Dermis microvascular lymphatic vessel endothelial cell (primary cell): ENCODE results near the gene FAM20C. TPM values are rescaled to one million over a fixed set of nuclear protein-coding genes. Genes with fewer than 3 reads are reported as not detected.

Experiments
- DNase-seq, 2 donors: peaks; one replicate each; pipeline versions ENCODE4 v3.0.0 to v3.0.0-alpha.2; 2010; ENCODE audit warnings: low read depth in 2 of 2
- total RNA-seq: library from RNA; depleted of rRNA; stranded (reverse); fragments of >200 nt; gene quantifications from 2 replicates; pipeline ENCODE4 v1.2.1, GENCODE V29; 2014

FAM20C gene
- 1.2 and 1.3 TPM in 2 replicates for total RNA-seq

DNA sequence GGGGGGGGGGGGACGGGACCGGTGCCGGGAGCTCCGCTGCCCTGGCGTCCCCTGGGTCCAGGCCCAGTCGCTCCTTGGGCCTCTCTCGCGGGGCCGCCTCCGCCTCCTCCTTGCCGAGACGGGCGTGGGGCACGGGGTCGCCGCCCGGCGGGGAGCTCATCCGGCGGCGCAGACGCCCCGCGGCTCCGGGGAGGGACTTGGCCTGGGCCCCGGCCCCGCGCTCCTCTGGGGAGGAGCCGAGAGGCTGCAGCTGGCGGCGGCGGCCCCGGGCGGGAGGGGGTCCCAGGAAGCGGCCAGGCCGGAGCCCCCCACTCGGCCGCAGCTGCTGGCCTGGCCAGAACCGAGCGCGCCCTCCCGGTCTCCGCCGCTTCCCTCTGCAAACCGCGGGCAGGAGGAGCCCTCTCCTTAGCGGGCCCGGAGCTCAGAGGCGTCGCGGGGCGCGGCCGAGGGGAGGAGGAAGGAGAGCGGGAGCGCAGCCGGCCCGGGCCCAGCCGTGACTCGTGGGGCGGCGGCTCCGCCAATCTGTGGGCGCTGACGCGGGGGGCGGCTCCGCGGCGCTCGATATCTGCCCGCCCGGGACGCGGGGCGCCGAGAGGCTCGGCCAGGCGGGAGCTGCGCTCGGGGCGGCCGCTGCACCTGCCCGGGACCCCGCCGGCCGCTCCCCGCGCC is at the start of gene FAM20C:
FAM20C (plus strand) TSS at position 591 of the 669 bp plus-strand sequence. CDS start 629 bp downstream, outside the sequence.
- peak in 1 of 2 donors; percentile 75 for DNase-seq

DNA sequence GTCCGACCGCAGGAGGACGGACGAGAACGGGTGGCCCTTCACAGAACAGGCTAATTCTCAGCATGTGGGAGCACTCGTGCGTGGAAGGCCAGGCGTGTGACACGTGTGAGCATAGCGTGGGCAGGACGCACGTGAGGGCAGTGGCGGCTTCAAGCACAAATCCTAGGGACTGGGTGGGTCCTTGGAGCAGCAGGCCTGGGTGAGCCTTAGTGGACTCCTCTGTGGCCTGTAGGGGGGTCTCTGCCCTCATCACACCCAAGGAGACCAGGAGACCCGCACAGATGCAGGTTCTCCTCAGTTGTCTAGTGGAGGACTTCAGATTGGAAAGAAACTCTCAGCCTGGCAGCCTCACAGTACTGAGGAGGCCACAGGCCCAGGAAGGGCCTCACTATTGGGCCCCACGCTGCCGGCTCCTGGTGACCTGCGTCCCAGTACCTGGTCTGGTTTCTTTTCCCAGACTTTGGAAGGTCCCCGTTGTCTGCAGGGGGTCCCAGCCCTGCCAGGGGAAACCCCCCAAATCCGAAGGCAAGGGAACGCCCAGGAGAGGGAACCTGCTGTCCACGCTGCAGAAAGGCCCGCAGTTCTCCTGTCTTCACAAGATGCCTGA is 49.1 kb upstream of the FAM20C start:
- no peak for DNase-seq

DNA sequence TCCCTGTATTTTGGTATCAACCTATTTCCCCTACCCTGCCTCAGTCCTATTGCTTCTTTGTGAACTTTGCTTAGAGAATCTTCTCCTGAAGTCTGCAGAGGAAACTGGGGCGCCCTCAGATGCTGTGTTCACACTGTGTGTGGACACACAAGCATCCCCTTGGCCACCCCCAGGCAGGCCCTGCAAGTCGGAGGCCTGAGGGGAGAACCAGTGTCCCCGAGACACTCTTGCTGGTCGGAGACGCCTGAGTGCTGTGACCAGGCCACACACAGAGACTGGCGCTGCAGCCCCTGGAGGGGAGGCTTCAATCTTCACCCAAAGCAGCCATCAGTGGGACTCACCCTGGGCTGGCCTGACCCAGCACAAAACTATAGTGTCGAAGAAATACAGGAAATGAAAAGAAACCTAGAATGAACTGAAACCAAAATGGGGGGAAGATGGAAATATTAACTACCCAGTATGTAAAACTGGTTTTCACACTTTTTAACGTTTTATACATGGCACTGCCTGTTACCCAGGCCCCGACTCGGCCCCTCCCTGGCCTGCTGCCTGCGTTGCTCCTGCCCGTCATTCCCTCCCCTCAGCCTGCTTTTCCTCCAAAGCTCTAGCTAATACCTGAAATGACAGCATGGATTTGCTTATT is 48.4 kb upstream of the FAM20C start:
- no peak for DNase-seq

DNA sequence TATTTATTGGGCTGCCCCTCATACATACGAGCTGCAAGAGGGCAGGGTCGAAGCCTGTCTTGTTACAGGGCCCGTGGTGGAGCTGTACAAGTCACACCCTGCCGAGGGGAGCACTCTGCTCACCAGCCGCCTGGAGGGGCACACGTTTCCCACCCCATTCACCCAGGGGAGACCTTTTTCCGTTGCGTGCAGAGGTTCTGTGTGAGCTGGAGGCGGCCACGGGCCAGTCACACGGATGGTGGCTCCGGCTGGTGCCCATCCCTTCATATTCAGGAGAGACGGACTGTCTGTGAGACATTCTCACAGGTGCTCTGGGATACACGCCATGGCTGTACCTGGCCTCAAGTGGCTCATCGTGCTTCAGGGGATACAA is 47.9 kb upstream of the FAM20C start:
- no peak for DNase-seq

DNA sequence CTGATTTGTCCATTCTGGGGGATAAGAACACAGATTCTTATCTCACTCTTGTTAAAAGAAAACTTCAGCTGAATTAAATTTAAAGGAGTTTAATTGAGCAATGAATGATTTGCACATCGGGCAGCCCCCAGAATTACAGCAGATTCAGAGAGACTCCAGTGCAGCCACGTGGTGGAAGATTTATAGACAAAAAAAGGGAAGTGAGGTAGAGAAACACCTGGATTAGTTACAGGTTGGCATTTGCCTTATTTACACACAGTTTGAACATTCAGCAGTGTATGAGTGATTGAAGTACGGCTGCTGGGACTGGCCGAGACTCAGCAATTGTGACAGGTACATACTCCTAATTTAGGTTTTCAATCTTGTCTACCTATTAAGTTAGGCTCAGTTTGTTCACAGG is 46.5 kb upstream of the FAM20C start:
- no peak for DNase-seq

DNA sequence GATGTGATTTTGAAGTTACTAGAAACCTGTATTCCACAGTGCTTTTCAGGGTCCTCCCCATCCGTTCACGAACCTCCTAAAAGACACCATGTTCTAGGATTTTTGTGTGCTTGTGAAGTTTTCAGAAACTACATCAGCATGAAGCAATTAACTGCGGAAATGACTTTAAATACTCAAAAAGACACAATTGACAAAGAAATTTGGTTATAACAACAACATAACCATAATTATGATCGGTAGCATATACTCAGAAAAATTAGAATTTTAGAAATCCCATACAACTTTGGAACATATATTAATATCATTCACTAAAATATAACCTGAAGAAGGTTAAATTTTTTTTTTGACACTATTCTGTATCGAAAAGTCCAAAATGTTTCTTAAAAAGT is 43.8 kb upstream of the FAM20C start:
- no peak for DNase-seq

DNA sequence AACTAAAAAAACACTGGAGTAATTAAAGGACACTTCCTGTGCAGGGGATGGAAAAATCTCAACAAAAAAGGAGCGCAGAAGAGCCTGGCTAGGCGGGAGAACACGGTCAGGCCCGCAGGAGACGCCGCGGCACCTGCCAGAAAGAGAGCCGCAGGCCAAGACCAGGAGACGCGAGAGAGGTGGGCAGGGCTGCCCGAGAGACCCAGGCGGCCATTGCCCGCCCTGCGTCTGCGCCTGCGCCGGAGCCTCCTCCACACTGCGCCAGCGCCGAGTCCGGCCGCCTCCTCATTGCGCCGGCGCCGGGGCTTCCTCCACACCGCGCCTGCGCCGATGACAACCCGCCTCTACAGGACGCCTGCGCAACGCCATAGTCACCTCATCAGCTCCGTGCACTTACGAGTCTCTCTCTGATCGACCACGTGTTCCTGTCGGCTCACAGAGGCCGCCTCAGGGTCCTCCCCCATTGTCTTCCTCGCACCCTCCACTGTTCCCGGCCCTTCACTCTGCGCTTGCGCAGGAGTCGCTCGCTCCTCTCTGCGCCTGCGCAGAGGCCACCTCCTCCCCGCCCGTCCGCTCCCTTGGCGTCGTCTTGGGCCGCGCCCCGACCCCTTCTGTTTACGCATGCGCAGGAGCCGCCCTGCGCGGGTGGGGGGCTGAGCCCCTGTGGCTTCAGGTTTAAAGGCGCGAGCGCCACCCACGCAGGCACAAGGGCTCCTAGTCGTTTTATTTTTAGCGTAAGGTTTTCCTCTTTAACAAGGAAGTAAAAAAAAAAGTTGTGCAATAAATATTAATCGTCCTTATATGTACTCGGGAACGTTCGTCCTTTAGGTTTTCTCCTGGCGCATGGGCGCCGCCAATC is 43.2 kb upstream of the FAM20C start:
- DNase-seq, result peak; percentile 98 to 99

DNA sequence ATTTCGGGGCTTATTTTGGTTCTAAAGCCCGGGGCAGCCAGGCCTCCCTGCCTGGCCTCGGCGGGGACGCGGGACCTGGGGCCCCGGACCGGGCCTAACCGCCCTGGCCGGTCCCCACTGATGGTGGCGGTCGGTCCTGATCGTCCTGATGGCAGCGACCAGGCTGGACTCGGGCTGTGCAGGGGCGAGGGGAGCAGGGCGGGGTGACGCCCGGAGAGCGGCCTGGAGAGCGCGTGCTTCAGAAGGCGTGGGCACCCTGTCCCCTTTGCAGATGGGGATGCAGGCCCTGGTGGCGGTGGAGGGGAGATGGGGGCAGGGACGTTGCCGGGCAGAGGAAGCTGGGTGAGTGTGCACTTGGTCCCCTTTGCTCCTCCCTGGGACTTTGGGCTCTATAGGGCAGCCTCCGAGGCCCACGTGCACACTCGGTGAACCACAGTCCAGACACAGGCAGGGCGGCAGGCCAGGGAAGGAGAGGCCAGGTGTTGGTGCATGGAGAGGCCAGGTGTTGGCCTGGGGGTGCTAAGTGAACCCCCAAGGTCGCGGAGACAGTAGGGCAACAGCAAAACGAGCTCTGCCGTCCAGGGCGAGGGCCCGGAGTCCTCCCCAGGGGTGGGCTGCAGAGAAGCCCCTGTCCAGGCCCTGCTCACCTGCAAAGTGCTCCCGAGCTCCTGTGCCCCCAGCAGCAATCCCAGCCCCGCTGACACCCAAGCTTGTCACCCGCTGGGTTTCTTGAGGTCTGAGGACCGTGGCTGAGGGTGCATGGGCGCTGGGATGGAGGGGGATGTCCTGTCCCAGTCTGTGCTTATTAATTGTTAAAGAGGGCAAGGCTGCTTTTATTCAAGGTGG is 42.4 kb upstream of the FAM20C start:
- peak; percentile 3 to 29 for DNase-seq

DNA sequence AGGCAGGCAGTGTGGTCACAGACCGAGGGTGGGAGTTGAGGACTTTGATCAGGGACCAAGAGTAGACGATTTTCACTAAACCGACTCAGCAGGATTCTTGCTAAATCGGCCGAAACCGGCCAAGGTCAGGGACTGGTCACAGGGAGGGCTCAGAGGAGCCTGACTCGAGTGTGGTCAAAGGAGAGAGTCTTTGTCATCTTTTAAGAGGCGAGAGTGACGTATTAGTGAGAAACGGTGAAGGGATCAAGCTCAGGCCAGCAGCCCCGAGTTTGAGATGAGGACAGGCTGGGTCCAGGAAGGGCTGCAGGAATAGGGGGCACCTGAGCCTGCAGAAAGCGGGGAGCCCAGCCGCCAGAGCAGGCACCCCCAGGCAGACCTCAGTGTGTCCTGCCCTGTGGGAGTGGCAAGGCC is 41.6 kb upstream of the FAM20C start:
- DNase-seq, result no peak

DNA sequence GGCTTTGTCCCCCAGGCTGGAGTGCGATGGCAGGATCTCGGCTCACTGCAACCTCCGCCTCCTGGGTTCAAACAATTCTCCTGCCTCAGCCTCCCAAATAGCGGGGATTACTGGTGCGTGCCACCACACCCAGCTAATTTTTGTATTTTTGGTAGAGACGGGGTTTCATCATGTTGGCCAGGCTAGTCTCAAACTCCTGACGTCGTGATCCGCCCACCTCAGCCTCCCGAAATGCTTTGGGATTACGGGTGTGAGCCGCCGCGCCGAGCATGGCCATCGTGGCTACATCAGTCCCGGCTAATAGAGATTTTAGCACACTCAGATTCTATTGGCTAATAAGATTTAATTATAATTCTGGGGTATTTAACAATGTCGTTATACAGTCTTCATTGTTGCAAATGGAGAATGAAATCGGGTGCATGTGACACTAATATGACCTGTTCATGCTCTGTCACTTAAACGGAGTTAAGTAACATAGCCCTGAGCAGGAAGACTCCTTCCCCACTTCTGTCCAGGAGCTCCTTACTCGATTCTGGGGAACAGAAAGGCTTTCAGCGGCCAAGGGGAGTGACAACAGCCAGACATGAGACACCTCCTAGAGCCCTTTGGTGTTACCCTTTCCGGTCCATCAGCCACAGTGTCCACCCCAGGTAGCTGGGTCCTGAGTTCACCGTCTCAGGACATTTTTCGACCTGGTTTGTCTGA is 40.9 kb upstream of the FAM20C start:
- DNase-seq, result no peak

DNA sequence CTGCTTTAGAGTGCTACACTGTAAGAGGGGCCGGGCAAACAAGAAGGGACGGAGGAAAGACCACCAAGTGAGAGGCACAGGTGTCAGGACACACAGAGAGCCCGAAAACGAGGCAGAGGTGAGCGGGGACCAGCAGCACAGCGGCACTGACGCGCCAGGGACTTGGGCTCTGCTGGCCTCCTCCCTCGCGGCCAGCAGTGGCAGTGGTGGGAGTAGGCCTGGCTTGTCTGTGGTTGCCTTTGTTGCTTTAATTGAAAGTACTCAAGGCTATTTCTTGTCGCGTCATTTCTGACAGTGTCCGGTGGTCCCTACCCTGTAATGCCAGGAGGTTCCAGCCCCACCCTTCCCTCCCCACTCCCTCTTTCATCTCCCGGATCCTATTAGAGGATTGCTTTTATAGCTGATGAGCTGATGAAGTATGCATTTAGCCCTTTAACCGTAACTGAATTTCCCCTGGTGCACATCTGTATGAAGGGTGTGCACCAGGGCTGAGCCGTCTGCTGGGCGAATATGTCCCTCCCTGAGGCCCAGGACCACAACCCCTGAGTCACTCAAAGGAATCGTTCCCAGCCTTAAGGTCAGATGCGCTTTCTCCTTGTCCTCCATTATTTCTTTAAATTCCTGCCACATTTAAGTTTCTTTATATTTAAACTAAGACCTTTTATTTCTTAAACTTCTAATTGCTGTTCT is 39.5 kb upstream of the FAM20C start:
- no peak for DNase-seq

DNA sequence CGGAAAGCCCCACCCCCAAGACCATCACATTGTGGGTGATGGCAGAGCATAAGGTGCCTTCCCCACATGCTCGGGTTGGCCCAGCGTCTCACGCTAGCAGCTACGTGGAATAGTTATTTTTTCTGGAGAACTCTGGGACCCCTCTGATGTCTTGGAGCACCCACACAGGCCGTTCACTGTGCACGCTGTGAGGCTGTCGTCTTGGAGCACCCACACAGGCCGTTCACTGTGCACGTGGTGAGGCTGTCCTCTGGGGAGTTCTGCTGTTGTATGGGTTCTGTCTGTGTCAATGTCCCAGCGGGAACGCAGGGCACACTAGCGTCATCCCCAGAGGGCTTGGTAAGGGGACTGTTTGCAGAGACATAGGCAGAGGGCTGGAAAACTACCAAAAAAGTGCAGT is 38.8 kb upstream of the FAM20C start:
- DNase-seq, result no peak

DNA sequence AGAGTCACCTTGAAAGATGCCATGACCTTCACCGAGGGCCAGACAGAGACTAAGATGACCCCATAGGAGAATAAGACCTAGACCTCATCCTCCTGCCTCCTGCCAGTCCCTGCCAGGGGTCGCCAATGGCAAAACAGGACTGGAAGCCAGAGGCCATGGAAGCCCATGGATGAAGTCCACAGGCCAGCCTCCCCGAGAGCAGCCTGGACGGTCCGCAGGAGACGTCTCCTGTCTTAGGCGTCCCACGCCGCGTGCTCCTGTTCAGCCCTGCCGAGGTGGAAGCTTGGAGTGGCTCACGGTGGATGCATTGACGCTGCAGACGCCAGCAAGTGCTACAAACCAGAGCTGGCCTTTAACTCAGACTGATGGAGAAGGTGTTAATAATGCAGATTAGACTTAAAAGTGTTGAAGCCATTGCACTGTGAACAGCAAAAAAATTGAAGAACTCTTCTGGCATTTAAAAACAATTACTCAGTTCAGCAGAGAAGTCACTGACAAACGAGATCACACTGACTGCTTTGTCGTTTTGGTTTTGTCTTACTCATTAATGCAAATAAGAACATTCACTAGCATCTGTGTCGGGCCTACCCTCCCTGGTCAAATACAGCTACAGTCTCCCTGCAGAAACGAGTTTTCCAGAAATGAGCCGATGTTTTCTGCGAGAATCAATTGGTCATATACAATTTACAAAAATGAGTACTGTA is 38.1 kb upstream of the FAM20C start:
- DNase-seq, result no peak

DNA sequence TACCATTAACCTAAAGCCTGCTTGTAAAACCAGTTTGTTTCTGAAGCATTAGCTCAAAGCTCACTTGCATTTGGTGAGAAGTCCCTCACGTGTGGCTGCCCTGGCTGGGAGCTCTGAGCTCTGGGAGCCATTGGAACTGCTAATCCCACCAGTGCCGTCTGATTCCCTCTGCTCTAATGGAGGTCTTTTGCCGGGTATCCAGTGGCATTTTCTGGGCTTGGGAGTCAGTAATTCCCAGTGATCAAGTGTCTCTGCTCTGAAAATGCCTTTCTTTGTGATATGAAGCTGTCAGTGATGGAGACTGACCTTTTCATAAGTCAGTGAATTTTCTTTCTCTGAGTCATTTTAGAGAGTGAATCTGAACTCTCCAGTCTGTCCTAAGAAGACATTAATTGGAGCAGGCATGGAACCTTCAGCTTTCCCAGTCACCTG is 36.9 kb upstream of the FAM20C start:
- no peak for DNase-seq

DNA sequence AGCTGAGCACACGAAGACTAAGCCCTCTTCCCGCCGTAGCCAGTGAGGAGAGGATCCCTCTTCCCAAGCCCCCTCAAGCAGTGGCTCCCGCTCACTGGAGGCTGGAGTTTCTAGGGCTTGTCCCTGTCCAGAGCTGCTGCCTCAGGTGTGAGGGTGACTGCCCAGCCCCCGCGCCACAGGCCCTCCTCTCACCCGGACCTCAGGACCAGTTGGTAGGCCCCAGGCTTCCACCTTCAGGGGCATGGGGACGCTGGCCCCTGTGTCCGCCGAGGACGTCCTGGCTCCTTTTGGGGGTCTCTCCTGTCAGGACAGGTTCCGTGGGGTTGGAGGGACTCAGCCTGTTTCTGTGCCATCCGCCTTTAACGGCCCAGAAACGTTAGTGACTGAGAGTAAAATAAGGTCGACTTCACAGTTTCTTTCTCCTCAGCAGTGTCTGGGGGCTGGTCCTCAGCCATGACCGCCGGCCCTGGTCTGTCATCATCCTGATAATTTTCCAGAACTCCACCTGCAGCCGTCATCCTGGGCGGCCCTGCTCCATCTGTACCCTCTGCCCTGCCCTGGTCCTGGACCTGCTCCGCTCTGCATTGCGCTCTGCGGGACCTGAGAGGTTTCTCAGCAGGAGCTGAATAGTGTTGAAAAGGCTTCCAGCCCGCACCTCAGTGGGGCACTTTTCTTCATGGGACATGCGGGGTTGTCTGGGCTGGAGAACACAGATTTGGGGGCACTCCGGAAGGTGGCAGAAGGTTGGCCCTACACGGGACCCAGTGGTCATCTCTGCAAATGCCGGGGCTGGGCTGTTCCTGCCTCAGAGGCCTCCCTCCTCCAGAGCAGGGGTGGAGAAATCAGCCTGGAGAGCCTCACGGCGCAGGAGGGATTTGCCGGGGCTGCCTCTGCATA is 36.0 kb upstream of the FAM20C start:
- DNase-seq, result no peak

DNA sequence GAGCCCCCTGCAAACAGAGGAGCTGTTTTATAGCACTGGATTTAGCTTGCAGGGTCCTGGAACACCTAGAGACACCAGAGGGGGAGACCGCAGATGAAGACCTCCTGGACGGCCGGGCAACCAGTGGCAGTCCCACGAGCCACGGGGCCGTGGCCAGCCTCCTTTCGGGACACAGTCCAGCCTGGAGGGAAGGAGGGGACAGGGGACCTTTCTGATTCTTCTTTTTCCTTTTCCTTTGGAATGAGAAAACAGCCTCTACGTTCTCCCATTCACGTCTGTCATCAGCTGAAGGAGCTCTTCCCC is 35.4 kb upstream of the FAM20C start:
- DNase-seq, result no peak

DNA sequence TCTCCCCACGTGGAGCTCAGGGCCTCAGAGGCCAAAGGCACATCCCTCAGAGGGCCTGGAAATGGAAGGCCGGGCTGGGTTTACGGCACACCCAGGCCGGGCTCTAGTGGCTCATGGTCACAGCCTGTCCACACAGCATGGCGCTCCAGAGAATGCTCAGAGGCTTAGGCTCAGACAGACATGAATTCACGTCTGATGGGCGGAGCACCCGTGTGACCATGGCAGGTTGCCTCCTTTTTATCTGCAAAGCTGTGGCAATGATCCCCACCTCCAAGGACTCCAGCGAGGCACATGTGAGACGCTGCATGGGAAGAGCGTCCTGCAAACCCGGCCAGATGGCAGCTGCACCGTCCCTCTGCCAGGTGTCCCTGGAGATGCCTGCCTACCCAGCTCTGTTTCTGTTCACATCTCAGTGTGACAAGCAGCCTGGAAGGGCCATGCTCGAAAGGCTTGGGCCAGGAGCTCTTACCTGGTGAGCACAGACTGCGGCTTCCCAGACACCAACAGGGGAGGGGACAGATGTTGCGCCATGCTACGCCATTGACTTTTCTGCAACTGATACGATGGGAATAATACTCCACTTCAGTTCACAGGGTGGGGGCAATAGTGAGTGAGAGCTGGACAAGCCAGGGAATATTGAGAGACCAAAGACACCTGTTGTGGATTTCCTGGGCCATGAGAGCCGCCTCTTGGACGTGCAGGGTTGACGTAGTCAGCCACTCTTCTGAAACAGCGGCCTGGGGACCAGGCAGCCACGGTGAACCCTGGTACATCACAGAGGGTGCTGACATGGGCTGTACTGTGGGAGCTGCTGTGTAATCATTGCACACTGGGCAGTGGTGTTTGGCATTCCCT is 34.4 kb upstream of the FAM20C start:
- no peak for DNase-seq
